K562 (cell line): ENCODE results near the gene NMT1. TPM values are rescaled to one million over a fixed set of nuclear protein-coding genes. Genes with fewer than 3 reads are reported as not detected.

Experiments used
- BDP1 ChIP-seq: IDR thresholded peaks from 3 replicates; pipeline ENCODE4 v1.6.1; 2011; ENCODE audit not compliant: insufficient read length, insufficient read depth
- ESRRB ChIP-seq: fragments of 250-450 bp; sonication (Bioruptor Pico); IDR thresholded peaks from 2 replicates; pipeline ENCODE4 v1.5.0; 2020; ENCODE audit warnings: mild to moderate bottlenecking, moderate library complexity, borderline replicate concordance
- LARP7 ChIP-seq: fragments of 450-650 bp; IDR thresholded peaks from 2 replicates; pipeline ENCODE4 v1.6.1; 2016
- MAFF ChIP-seq: IDR thresholded peaks from 2 replicates; pipeline ENCODE4 v1.6.1; 2012; ENCODE audit warnings: low read length, improper control_type of control experiment
- MCM3 ChIP-seq: fragments of 450-650 bp; IDR thresholded peaks from 2 replicates; pipeline ENCODE4 v1.6.1; 2016
- RBM22 ChIP-seq: fragments of 200-400 bp; formaldehyde crosslinking; IDR thresholded peaks from 2 replicates; pipeline ENCODE4 v1.6.1; 2018; ENCODE audit warnings: low read length, low read depth; ENCODE audit not compliant: poor library complexity, severe bottlenecking
- RBM34 ChIP-seq: fragments of 200-400 bp; formaldehyde crosslinking; IDR thresholded peaks from 2 replicates; pipeline ENCODE4 v1.6.1; 2018; ENCODE audit warnings: low read length, borderline replicate concordance; ENCODE audit not compliant: insufficient read depth
- SAFB2 ChIP-seq: fragments of 200-400 bp; formaldehyde crosslinking; IDR thresholded peaks from 2 replicates; pipeline ENCODE4 v1.6.1; 2018; ENCODE audit warnings: borderline replicate concordance, low read length, low read depth, moderate library complexity; ENCODE audit not compliant: severe bottlenecking
- SP2 ChIP-seq: IDR thresholded peaks from 2 replicates; pipeline ENCODE4 v1.6.1; 2011; ENCODE audit warnings: mild to moderate bottlenecking, low read depth, low read length, moderate library complexity; ENCODE audit not compliant: poor library complexity, severe bottlenecking; ENCODE audit errors: extremely low read depth
- ZNF282 ChIP-seq: sonication (generic); formaldehyde crosslinking; IDR thresholded peaks from 2 replicates; pipeline ENCODE4 v1.8.1; 2023; ENCODE audit warnings: missing genetic modification reagents
- ZNF79 ChIP-seq: fragments of 250-450 bp; sonication (Bioruptor Pico); IDR thresholded peaks from 2 replicates; pipeline ENCODE4 v1.4.0; 2020; ENCODE audit warnings: low read depth, mild to moderate bottlenecking, moderate library complexity
- polyA plus RNA-seq, 8 experiments: library from polyadenylated mRNA; depleted of rRNA in 4 of 8; stranded (reverse) in 5 of 8; unstranded in 3 of 8; fragments of >200 nt; fragmentation: Nextera tagmentation in 2 of 8; fragmentation: Illumina TruSeq in 1 of 8; extraction: Ambion mirVana in 2 of 8; extraction: Trizol in 1 of 8; gene quantifications; 2 replicates each; pipeline versions ENCODE4 v1.2.1 to v1.2.3, GENCODE V29; 2011 to 2014; ENCODE audit warnings: inconsistent platforms in 1 of 8, missing spikeins in 1 of 8
- total RNA-seq, 7 experiments: library from RNA; depleted of rRNA in 6 of 7; stranded (reverse); fragments of >200 nt in 6 of 7; fragmentation: Illumina TruSeq in 2 of 7; extraction: Trizol in 2 of 7; gene quantifications; 2 replicates each; pipeline versions ENCODE4 v1.2.1 to v1.2.3, GENCODE V29; 2011 to 2021; ENCODE audit warnings: low replicate concordance in 1 of 7
- TF ChIP-seq, protein P1 (sequence below): fragments of 450-650 bp; IDR thresholded peaks from 2 replicates; pipeline ENCODE4 v1.6.1; 2017; ENCODE audit warnings: antibody characterized with exemption, mild to moderate bottlenecking
- TF ChIP-seq, protein P2 (sequence below): fragments of 250-450 bp; sonication (Bioruptor Pico); IDR thresholded peaks from 2 replicates; pipeline ENCODE4 v1.5.0; 2021; ENCODE audit warnings: mild to moderate bottlenecking, moderate library complexity
- TF ChIP-seq, protein P3 (sequence below): sonication (generic); formaldehyde crosslinking; IDR thresholded peaks from 2 replicates; pipeline ENCODE4 v1.8.1; 2022; ENCODE audit warnings: missing genetic modification reagents
- TF ChIP-seq, protein P4 (sequence below): fragments of 250-450 bp; sonication (Bioruptor Pico); IDR thresholded peaks from 2 replicates; pipeline ENCODE4 v1.9.0; 2021; ENCODE audit warnings: mild to moderate bottlenecking, inconsistent platforms
- TF ChIP-seq, protein P5 (sequence below): fragments of 250-450 bp; sonication (Bioruptor Pico); IDR thresholded peaks from 2 replicates; pipeline ENCODE4 v1.8.0; 2022; ENCODE audit warnings: moderate library complexity, mild to moderate bottlenecking, inconsistent platforms

The NMT1 gene
- total and polyA plus RNA-seq, 9 of the 15 experiments (the other 6 are each of a cell fraction or from before 2014, with no cell fraction given): 86.7 to 569 (median 213) TPM

DNA sequence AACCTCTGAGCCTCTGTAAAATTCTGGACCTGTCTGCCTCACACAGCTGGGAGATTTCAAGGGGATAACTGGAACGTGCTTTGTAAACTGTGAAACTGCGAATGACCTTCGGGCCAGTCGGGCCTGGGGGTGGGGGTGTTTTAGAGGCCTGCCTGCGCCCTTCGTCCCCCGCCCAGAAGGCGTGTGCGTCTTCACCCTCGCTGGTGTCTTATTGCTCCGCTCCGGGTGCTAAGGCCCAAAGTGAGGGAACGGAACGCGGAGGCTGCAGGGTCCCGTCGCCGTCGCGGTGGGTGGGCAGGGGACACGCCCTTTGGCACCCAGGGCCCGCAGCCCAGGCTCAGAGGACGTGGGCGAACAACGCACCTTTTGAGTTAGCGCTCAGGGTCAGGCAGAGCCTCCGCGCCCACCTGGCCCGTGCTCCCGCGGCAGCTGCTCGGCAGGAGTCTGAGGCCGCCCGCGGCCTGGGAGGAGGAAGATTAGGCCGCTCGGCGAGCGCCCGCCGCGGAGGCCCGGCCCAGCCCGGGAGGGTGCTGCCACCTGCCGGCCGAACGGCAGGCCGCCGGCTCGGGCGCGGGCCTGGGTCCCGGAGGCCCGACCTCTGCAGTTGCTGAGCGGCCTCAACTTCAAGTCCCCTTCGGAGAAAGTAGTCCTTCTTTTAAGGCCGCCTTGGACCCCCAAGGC is 39.4 kb upstream of the NMT1 start (continued):
- no peak for TF ChIP-seq RBM34
- TF ChIP-seq BDP1: no peak
- TF ChIP-seq, protein P1, sequence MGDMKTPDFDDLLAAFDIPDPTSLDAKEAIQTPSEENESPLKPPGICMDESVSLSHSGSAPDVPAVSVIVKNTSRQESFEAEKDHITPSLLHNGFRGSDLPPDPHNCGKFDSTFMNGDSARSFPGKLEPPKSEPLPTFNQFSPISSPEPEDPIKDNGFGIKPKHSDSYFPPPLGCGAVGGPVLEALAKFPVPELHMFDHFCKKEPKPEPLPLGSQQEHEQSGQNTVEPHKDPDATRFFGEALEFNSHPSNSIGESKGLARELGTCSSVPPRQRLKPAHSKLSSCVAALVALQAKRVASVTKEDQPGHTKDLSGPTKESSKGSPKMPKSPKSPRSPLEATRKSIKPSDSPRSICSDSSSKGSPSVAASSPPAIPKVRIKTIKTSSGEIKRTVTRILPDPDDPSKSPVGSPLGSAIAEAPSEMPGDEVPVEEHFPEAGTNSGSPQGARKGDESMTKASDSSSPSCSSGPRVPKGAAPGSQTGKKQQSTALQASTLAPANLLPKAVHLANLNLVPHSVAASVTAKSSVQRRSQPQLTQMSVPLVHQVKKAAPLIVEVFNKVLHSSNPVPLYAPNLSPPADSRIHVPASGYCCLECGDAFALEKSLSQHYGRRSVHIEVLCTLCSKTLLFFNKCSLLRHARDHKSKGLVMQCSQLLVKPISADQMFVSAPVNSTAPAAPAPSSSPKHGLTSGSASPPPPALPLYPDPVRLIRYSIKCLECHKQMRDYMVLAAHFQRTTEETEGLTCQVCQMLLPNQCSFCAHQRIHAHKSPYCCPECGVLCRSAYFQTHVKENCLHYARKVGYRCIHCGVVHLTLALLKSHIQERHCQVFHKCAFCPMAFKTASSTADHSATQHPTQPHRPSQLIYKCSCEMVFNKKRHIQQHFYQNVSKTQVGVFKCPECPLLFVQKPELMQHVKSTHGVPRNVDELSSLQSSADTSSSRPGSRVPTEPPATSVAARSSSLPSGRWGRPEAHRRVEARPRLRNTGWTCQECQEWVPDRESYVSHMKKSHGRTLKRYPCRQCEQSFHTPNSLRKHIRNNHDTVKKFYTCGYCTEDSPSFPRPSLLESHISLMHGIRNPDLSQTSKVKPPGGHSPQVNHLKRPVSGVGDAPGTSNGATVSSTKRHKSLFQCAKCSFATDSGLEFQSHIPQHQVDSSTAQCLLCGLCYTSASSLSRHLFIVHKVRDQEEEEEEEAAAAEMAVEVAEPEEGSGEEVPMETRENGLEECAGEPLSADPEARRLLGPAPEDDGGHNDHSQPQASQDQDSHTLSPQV: peak; percentile 85
- TF ChIP-seq MAFF: no peak
- TF ChIP-seq ZNF282: no peak
- TF ChIP-seq RBM22: peak; percentile 9
- TF ChIP-seq, protein P2, sequence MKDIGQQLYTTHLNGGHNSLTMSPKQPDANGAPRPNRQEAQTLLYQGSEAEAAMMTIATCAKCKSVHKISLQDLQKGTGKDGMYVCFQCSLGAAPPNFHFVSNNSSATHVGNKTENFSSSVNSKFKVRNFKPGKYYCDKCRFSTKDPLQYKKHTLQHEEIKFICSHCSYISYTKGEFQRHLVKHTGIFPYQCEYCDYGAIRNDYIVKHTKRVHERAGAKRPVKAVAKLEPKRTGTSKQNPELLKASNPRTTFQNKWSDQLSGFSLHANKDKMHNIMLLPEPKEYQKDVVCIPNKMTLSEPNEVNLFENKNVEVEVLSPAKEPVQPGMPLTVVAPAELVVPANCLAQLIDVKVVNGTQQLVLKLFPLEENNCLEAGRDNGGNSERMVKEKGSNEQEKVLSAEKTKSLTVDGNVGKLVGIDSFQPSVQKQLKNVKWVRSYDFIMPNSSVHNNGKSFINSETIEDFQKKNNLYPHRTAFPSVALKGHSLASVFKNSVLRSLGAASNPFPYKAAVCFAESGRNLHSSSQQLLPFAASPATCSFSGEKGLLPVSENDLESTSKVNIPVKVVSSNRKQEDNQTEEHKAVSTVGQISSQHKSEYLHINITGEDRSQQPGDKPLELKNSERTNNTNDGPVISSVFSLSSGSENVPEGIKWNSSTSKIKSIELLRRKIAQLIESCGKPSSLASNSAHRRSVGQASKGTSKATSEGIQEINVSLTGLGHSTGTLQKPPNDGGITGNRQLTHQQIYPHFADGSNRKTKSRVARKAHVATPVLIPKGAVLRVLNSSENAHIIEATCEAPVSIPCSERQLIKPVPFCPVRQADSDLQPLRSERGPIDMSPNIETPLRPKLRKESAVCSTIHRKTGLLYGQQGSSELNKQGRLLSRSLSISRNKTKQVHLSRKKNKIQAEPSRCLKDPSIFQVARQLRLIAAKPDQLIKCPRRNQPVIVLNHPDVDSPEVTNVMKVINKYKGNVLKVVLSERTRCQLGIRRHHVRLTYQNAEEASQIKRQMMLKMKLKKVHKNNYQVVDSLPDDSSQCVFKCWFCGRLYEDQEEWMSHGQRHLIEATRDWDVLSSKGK (CRISPR knock-in tag): no peak
- no peak for TF ChIP-seq ESRRB (CRISPR knock-in tag)
- no peak for TF ChIP-seq SAFB2
- TF ChIP-seq, protein P3, sequence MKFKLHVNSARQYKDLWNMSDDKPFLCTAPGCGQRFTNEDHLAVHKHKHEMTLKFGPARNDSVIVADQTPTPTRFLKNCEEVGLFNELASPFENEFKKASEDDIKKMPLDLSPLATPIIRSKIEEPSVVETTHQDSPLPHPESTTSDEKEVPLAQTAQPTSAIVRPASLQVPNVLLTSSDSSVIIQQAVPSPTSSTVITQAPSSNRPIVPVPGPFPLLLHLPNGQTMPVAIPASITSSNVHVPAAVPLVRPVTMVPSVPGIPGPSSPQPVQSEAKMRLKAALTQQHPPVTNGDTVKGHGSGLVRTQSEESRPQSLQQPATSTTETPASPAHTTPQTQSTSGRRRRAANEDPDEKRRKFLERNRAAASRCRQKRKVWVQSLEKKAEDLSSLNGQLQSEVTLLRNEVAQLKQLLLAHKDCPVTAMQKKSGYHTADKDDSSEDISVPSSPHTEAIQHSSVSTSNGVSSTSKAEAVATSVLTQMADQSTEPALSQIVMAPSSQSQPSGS: no peak
- TF ChIP-seq SP2: no peak
- no peak for TF ChIP-seq ZNF79 (CRISPR knock-in tag)
- TF ChIP-seq, protein P4, sequence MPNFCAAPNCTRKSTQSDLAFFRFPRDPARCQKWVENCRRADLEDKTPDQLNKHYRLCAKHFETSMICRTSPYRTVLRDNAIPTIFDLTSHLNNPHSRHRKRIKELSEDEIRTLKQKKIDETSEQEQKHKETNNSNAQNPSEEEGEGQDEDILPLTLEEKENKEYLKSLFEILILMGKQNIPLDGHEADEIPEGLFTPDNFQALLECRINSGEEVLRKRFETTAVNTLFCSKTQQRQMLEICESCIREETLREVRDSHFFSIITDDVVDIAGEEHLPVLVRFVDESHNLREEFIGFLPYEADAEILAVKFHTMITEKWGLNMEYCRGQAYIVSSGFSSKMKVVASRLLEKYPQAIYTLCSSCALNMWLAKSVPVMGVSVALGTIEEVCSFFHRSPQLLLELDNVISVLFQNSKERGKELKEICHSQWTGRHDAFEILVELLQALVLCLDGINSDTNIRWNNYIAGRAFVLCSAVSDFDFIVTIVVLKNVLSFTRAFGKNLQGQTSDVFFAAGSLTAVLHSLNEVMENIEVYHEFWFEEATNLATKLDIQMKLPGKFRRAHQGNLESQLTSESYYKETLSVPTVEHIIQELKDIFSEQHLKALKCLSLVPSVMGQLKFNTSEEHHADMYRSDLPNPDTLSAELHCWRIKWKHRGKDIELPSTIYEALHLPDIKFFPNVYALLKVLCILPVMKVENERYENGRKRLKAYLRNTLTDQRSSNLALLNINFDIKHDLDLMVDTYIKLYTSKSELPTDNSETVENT (CRISPR knock-in tag): no peak
- TF ChIP-seq LARP7: no peak
- no peak for TF ChIP-seq MCM3
- TF ChIP-seq, protein P5, sequence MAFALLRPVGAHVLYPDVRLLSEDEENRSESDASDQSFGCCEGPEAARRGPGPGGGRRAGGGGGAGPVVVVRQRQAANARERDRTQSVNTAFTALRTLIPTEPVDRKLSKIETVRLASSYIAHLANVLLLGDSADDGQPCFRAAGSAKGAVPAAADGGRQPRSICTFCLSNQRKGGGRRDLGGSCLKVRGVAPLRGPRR (CRISPR knock-in tag): no peak
